ENCODE measurements around the gene RHBDL3.
"Not testable (repeated sequence)": the region's sequence is repeated elsewhere in the genome, so short reads cannot be mapped to it uniquely, and the experiment has no call there.

RHBDL3 gene, protein sequence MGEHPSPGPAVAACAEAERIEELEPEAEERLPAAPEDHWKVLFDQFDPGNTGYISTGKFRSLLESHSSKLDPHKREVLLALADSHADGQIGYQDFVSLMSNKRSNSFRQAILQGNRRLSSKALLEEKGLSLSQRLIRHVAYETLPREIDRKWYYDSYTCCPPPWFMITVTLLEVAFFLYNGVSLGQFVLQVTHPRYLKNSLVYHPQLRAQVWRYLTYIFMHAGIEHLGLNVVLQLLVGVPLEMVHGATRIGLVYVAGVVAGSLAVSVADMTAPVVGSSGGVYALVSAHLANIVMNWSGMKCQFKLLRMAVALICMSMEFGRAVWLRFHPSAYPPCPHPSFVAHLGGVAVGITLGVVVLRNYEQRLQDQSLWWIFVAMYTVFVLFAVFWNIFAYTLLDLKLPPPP

DNA sequence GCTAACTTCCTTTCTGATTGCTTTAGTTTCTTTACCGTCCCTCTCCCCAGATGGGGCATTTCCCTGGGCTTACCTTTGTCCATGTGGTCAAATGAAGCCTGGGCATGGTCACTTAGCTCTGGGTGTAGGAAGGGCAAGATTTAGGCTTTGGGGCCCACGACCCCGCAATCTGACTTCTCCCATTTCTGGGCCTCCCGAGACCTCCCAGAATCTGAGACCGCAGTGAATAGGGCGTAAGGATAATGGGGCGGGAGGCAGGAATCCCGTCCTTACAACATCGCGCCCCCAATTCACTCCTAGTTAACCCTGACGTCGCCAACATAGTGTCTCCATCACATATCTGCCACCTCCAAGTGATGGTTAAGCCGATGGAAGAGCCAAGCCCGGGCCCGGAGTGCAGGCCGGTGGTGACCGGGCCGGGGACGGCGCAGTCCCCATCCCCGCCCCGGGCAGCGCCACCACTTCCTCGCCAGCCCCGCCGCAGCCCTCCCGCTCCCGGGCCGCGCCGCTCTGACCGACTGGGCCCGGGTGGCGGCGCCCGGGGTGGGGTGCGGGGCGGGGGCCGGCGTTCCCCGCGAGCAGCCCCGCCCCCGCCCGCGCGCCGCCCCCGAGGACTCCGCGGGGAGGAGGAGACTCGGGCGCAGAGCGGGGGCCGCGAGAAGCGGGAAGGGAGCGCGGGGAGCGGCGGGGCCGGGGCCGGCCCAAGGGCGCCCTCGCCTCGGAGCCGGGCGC is at the start of gene RHBDL3:
RHBDL3 (plus strand) TSS at position 641 of the 732 bp plus-strand sequence. CDS start 358 bp downstream, outside the sequence.
- no peak for DNase-seq (ENCODE audit: low read depth)

- DNase-seq (ENCODE audit: low read depth): no peak
Observed at GRCh38 chr17:32222621-32223020, 43.0 kb upstream of the RHBDL3 start.

DNA sequence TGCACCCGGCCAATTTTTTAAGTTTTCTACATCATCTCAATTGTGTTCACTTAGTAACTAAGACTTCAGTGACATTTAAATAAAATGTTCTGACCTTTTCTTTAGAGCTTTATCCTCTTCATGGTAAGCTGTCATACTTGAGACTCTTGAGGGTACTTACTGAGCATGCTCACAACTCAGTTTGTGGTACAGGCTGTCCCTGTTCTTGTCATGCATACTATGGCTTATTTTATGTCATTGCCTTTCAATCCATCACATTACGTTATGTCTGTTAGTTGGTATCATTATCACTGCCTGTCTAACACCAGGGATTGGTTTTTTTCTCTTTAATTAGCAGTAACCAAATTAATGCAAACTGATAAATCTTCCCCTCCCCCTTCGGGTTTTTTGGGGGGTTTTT is 41.9 kb upstream of the RHBDL3 start:
- DNase-seq (ENCODE audit: low read depth): no peak

GRCh38 chr17:32226886-32227285 is 38.7 kb upstream of the RHBDL3 start:
- no peak for DNase-seq (ENCODE audit: low read depth)

GRCh38 chr17:32227910-32228309 is 37.7 kb upstream of the RHBDL3 start:
- no peak for DNase-seq (ENCODE audit: low read depth)

GRCh38 chr17:32235588-32235987 is 30.0 kb upstream of the RHBDL3 start:
- DNase-seq (ENCODE audit: low read depth): no peak

- DNase-seq (ENCODE audit: low read depth): no peak
Observed at GRCh38 chr17:32239456-32239855, 26.2 kb upstream of the RHBDL3 start.

- no peak for DNase-seq (ENCODE audit: low read depth)
Observed at GRCh38 chr17:32240750-32241149, 24.9 kb upstream of the RHBDL3 start.

DNA sequence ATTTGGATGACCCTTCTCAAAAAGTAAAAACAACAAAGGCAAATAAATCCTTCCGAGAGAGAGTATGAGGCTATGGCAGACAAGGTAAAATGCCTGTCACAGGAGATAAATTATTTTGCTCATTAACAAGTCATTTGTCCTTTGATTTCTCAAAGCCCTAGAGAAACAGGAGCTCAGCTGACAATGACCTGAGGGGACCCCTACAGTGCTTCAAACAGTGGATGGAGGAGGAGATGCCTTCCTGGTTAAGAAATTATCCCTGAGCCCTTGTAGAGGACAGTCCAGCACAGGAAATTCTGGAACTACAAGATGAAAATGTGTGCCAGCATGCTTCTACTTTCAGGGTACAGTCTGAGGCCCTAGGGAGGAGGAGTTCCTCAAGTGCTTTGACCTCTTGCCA is 24.0 kb upstream of the RHBDL3 start:
- no peak for DNase-seq (ENCODE audit: low read depth)

DNA sequence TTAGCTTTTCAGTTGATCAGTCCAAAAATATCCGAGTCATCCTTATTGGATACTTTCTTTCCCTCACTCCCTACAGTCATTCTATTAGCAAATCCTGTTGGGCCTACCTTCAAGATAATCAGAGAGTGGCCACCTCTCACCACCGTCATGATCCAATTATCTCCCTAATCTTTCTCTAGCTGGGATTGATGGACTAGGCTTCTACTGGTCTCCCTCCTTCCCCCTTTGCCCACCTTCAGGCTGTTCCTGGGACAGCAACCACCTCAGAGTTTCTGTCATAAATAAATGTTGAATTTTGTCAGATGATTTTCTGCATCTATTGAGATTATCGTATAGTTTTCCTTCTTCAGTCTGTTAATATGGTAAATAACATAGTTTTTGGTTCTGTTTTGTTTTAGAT is 16.2 kb upstream of the RHBDL3 start:
- no peak for DNase-seq (ENCODE audit: low read depth)

DNA sequence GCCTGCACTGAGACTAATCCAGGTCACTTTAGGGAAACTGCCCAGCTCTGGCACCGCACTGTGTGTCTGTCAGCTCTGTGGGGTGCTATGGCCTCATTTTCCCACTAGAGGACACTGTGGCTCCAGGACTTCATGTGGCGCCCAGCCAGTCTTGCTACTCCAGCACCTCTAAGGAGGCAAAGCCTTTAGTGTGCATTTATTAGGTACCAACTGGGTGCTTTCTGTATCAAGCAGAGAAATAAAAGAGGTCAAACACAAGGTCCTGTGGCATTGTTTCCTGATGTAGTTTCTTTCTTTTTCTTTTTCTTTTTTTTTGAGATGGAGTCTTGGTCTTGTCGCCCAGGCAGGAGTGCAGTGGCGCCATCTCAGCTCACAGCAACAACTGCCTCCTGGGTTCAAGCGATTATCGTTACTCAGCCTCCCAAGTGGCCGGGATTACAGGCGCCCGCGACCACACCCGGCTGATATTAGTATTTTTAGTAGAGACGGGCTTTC is 12.5 kb upstream of the RHBDL3 start:
- DNase-seq (ENCODE audit: low read depth): peak; percentile 40

- DNase-seq (ENCODE audit: low read depth): no peak
Observed at GRCh38 chr17:32256012-32256700, 9.5 kb upstream of the RHBDL3 start.

GRCh38 chr17:32256701-32257019 is 9.0 kb upstream of the RHBDL3 start:
- DNase-seq (ENCODE audit: low read depth): no peak

GRCh38 chr17:32258383-32259140 is 7.1 kb upstream of the RHBDL3 start:
- DNase-seq (ENCODE audit: low read depth): no peak

GRCh38 chr17:32259586-32259985 is 6.0 kb upstream of the RHBDL3 start:
- DNase-seq (ENCODE audit: low read depth): no peak

- DNase-seq (ENCODE audit: low read depth): no peak
Observed at GRCh38 chr17:32261417-32261736, 4.3 kb upstream of the RHBDL3 start.

GRCh38 chr17:32261936-32262510 is 3.6 kb upstream of the RHBDL3 start:
- no peak for DNase-seq (ENCODE audit: low read depth)

DNA sequence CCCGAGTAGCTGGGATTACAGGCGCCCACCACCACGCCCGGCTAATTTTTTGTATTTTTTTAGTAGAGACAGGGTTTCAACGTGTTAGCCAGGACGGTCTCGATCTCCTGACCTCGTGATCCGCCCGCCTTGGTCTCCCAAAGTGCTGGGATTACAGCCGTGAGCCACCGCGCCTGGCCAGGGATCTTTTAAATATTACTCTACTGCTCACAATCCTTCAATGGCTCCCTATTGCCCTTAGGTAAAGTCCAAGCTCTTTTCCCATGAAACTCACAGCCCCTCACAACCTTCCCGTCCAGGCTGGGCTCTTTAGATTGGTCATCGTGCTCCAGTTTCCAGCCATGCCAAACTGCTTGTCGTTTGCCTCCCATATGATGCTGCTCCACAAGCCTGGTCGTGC is 2.1 kb upstream of the RHBDL3 start:
- DNase-seq (ENCODE audit: low read depth): not testable (repeated sequence)

DNA sequence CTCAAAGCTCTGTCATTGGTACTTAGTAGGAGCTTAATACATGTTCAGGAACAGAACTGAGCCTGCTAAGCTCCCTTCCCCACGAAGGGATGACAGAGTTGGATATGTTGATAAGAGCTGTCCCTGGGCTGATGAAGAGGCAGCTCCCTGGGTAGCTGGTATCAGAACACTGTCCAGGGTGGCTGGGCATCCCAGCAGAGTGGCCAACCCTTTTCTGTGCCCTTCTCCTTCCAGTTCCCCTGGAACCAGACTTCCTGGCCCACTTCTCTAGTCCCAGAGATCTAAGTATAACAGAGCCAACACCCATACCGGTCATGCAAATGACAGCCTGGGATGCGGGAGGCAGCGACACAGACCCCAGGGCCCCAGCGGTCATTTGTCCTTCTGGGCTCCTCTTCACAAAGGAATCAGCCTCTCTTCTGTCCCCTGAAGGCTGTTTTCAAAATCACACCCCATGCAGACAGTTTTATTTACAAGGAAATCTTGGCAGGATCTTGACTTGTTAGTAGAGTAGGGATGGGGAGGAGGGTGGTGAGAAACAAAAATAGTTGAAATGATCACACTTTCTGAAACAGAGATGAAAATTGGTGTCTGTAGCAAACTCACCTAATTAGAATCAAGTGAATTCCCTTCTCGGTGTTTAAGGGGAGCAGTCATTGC is 1.4 kb upstream of the RHBDL3 start:
- no peak for DNase-seq (ENCODE audit: low read depth)

DNA sequence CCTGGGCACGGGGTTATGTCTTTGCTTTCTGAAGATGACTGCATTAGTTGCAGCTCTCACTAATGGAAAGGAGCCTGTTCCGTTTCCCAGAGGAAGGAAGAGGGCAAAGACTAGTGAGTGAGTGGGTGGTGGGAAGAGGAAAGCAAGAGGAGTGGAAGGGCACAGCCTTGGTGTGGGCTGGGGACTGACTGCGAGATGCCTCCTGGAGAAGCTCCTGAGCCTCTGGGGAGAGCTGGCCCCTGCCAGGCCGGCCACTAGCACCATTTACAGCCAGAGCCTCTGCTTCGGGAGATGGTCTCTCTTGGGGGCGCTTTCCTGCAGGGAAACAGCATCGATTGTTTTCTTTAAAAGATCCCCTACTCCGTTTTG is 825 bp upstream of the RHBDL3 start:
- no peak for DNase-seq (ENCODE audit: low read depth)

DNA sequence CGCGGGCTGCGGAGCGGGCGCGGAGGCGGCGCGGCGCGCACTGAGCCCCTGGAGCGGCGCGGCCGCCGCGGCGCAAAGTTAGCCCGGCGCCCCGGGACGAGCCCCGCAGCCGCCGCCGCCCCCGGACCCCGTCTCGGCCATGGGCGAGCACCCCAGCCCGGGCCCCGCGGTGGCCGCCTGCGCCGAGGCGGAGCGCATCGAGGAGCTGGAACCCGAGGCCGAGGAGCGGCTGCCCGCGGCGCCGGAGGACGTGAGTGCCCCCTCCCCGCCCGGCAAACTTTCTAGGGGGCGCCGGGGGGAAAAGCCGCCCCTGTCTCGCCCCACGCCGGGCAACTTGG is 388 bp downstream of the RHBDL3 start:
- no peak for DNase-seq (ENCODE audit: low read depth)

Data from activated T-helper 9 cell treated with anti-CD3 and anti-CD28 coated beads, Interleukin-2, amount 50 U/mL, for 16 hours (primary cell).